Peyer's patch (tissue), 4 donors: ENCODE measurements around the gene RNF227.

Experiments
- CTCF ChIP-seq, 6 experiments: fragments of 450-650 bp in 4 of 6; fragments of 200-600 bp in 2 of 6; sonication (generic) in 1 of 6; IDR thresholded peaks; one replicate each; pipeline ENCODE4 v1.5.1; 2017 to 2019; ENCODE audit warnings: antibody characterized with exemption in 6 of 6, mild to moderate bottlenecking in 3 of 6, moderate library complexity in 1 of 6
- POLR2A ChIP-seq, 2 donors: fragments of 450-650 bp; IDR thresholded peaks; one replicate each; pipeline ENCODE4 v1.5.1; 2017; ENCODE audit warnings: antibody characterized with exemption in 2 of 2, mild to moderate bottlenecking in 2 of 2, moderate library complexity in 2 of 2

- TF ChIP-seq CTCF (IDR thresholded peaks at IDR 0.05), result no peak
- TF ChIP-seq POLR2A (IDR thresholded peaks at IDR 0.05), result no peak
Observed at GRCh38 chr17:7882629-7883028, 33.5 kb downstream of the RNF227 start.
